HCT116 (cell line): ENCODE data around the gene MED25. TPM values are rescaled to one million over a fixed set of nuclear protein-coding genes. Genes with fewer than 3 reads are reported as not detected.

Source experiments
- ATAC-seq: fragments of 200-7000 bp; cut with Tn5 transposase; 2 replicates; pipeline ENCODE4 v1.9.1; 2020; ENCODE audit warnings: mild to moderate bottlenecking, moderate library complexity
- BruUV-seq: library from RNA; stranded (reverse); fragments of 400-500 nt; replicated peaks from 2 replicates; lab custom pipeline; 2021; lab: Mats Ljungman, UMichigan
- CTCF ChIA-PET: fragments of 300-600 bp; sonication (Branson Sonifier 250); formaldehyde crosslinking; loops from one replicate; lab custom pipeline; 2021; ENCODE audit warnings: antibody characterized with exemption; lab: Charles Lee
- POLR2A ChIA-PET: fragments of 300-600, 350-600 bp; sonication (Branson Sonifier 250); formaldehyde crosslinking; loops from one replicate; lab custom pipeline; 2021; ENCODE audit warnings: antibody characterized with exemption; lab: Charles Lee
- RAD21 ChIA-PET, 2 experiments: fragments of 300-600 bp; sonication (Branson Sonifier 250); formaldehyde crosslinking; loops; one replicate each; lab custom pipeline; 2023; ENCODE audit warnings: low total read pairs in 2 of 2; ENCODE audit not compliant: uncharacterized antibody in 2 of 2, unreplicated experiment in 2 of 2, low non-redundant PET in 1 of 2; lab: Charles Lee
- DNase-seq: peaks from one replicate; pipeline ENCODE4 v3.0.0-alpha.2; 2010; ENCODE audit warnings: low read depth, low spot score
- H2AFZ ChIP-seq: fragments of 200-600 bp; shearing (Covaris generic), sonication (generic); 2 replicates; pipeline ENCODE4 v1.6.1; 2017; ENCODE audit warnings: low read depth, mixed run types, mixed read lengths, antibody characterized with exemption, low read length; ENCODE audit not compliant: poor library complexity, severe bottlenecking
- H3K27ac ChIP-seq: 2 replicates; pipeline ENCODE4 v1.5.1; 2012; ENCODE audit warnings: low read depth, low read length
- H3K27me3 ChIP-seq: fragments of 200-600 bp; sonication (generic); 2 replicates; pipeline ENCODE4 v1.6.1; 2016; ENCODE audit warnings: mixed run types, low read length, mixed read lengths; ENCODE audit not compliant: insufficient read depth
- H3K36me3 ChIP-seq, 2 experiments: fragments of 200-500 bp in 1 of 2; fragments of 200-600 bp in 1 of 2; sonication (Bioruptor generic) in 1 of 2; sonication (generic) in 1 of 2; 2 replicates each; pipeline versions ENCODE4 v1.5.1 to v1.6.1; 2014 to 2016; ENCODE audit warnings: low read length in 2 of 2, inconsistent platforms in 1 of 2, mixed read lengths in 1 of 2, mixed run types in 1 of 2; ENCODE audit not compliant: insufficient read depth in 2 of 2, control insufficient read depth in 1 of 2
- H3K4me1 ChIP-seq, 2 experiments: fragments of 200-600 bp in 1 of 2; sonication (generic) in 1 of 2; 2 replicates each; pipeline versions ENCODE4 v1.5.1 to v1.6.1; 2012 to 2017; ENCODE audit warnings: low read length in 2 of 2, inconsistent platforms in 1 of 2, mild to moderate bottlenecking in 1 of 2, mixed read lengths in 1 of 2, mixed run types in 1 of 2, moderate library complexity in 1 of 2; ENCODE audit not compliant: insufficient read depth in 2 of 2, control insufficient read depth in 1 of 2
- H3K4me2 ChIP-seq: fragments of 200-600 bp; sonication (generic); 2 replicates; pipeline ENCODE4 v1.6.1; 2017; ENCODE audit warnings: mixed run types, low read length, mixed read lengths
- H3K4me3 ChIP-seq, 2 experiments: fragments of 200-600 bp in 1 of 2; sonication (generic) in 1 of 2; replicated peaks in 1 of 2; 2 replicates each; pipeline ENCODE4 v1.5.1; 2011 to 2016; ENCODE audit warnings: low read length in 2 of 2, control low read depth in 1 of 2, low read depth in 1 of 2, mild to moderate bottlenecking in 1 of 2, mixed read lengths in 1 of 2, mixed run types in 1 of 2
- H3K79me2 ChIP-seq: fragments of 200-600 bp; sonication (generic); 2 replicates; pipeline ENCODE4 v1.6.1; 2017; ENCODE audit warnings: mild to moderate bottlenecking, mixed run types, low read length, moderate library complexity, mixed read lengths; ENCODE audit not compliant: insufficient read depth
- H3K9ac ChIP-seq: fragments of 200-600 bp; sonication (generic); 2 replicates; pipeline ENCODE4 v1.6.1; 2016; ENCODE audit warnings: low read length, mixed read lengths
- H3K9me2 ChIP-seq: fragments of 200-600 bp; sonication (generic), shearing (Covaris generic); 2 replicates; pipeline ENCODE4 v1.6.1; 2017; ENCODE audit warnings: mixed run types, mild to moderate bottlenecking, moderate library complexity; ENCODE audit not compliant: insufficient read depth
- H3K9me3 ChIP-seq, 2 experiments: fragments of 200-500 bp in 1 of 2; fragments of 200-600 bp in 1 of 2; sonication (Bioruptor generic) in 1 of 2; sonication (generic) in 1 of 2; 2 replicates each; pipeline ENCODE4 v1.6.1; 2014 to 2017; ENCODE audit warnings: low read length in 2 of 2, mixed read lengths in 2 of 2, inconsistent platforms in 1 of 2, low read depth in 1 of 2, mild to moderate bottlenecking in 1 of 2, mixed run types in 1 of 2, moderate library complexity in 1 of 2; ENCODE audit not compliant: control insufficient read depth in 1 of 2, insufficient read depth in 1 of 2
- H4K20me1 ChIP-seq: fragments of 200-600 bp; sonication (generic), shearing (Covaris generic); 2 replicates; pipeline ENCODE4 v1.6.1; 2017; ENCODE audit warnings: mixed run types, mild to moderate bottlenecking, moderate library complexity; ENCODE audit not compliant: insufficient read depth
- CBX3 ChIP-seq: IDR thresholded peaks from 2 replicates; pipeline ENCODE4 v1.6.1; 2012; ENCODE audit warnings: low read depth
- EGR1 ChIP-seq: IDR thresholded peaks from 2 replicates; pipeline ENCODE4 v1.6.1; 2012; ENCODE audit warnings: low read depth
- TCF7L2 ChIP-seq: IDR thresholded peaks from 2 replicates; pipeline ENCODE4 v1.7.0; 2011; ENCODE audit warnings: borderline replicate concordance, inconsistent platforms; ENCODE audit not compliant: insufficient read depth, insufficient read length; ENCODE audit errors: extremely low read depth
- ZFX ChIP-seq: fragments of 450-650 bp; IDR thresholded peaks from 2 replicates; pipeline ENCODE4 v1.6.1; 2017
- intact Hi-C: fragments of 100-400 bp; cut with micrococcal nuclease; formaldehyde crosslinking; loops from 2 replicates; pipeline ENCODE4 v1.10.0; 2022
- total RNA-seq: library from RNA; stranded (reverse); gene quantifications from one replicate; pipeline ENCODE4 v1.2.1, GENCODE V29; 2021; ENCODE audit not compliant: unreplicated experiment
- TF ChIP-seq, protein P1 (sequence below), 3 experiments: fragments of 200-600 bp in 1 of 3; sonication (generic) in 1 of 3; IDR thresholded peaks in 2 of 3; conservative IDR thresholded peaks in 1 of 3; 2 replicates each; pipeline ENCODE4 v1.5.1; 2012 to 2017; ENCODE audit warnings: low read depth in 2 of 3, low read length in 2 of 3, antibody characterized with exemption in 1 of 3, borderline replicate concordance in 1 of 3, control low read depth in 1 of 3, mild to moderate bottlenecking in 1 of 3, mixed read lengths in 1 of 3, mixed run types in 1 of 3, moderate library complexity in 1 of 3; ENCODE audit not compliant: insufficient read depth in 1 of 3

The MED25 gene
- total RNA-seq, 1 experiment from 2014 or later, result 77.7 TPM

DNA sequence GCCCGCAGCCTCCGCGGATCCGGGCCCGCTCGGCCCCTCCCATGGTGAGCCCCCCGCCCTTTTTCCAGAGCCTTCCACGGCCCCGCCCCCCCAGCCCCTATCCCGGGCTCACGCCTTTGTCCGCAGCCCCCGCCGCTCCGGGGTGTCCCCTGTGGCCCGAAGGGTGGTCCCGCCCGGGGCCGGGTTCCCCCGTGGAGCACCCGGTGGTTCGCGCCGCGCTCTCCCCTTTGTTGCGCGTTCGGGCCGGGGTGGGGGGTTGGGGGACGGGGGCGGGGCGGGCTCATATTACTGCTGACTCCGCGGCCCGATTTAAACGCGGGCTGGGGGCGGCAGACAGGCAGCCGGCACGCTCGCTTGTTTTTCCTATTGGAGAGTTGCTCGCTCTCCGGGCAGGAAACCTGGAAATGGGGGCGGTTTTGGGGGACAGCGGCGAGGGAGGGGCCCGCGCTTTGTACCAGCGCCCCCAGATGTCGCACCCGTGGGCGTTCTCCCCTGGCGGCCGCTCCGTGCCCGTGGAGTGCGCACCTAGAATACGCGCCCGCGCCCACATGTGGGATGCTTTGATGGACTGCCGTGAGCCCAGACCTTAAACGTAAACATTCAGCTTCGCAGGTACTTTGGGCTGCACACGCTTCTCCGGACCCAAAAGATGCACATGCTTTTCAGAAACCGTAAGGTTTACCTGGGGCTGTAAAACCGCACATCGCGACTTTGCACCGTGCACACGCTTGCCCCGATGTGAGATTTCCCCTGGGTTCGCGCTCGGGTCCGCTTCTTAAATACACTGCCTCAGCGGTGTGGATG lies 33.6 kb downstream of the MED25 start:
- no peak for DNase-seq
- peak overlapping the region; percentile 91 for H3K27ac ChIP-seq
- no TSS peak for BruUV-seq
- H3K79me2 ChIP-seq, result peaks cover 44% of the 10 kb centered on the region
- H3K4me2 ChIP-seq, result peak overlapping the region; percentile 98
- H2AFZ ChIP-seq, result no peak overlapping the region
- RAD21 ChIA-PET, result no interaction called here
- TF ChIP-seq, protein P1, sequence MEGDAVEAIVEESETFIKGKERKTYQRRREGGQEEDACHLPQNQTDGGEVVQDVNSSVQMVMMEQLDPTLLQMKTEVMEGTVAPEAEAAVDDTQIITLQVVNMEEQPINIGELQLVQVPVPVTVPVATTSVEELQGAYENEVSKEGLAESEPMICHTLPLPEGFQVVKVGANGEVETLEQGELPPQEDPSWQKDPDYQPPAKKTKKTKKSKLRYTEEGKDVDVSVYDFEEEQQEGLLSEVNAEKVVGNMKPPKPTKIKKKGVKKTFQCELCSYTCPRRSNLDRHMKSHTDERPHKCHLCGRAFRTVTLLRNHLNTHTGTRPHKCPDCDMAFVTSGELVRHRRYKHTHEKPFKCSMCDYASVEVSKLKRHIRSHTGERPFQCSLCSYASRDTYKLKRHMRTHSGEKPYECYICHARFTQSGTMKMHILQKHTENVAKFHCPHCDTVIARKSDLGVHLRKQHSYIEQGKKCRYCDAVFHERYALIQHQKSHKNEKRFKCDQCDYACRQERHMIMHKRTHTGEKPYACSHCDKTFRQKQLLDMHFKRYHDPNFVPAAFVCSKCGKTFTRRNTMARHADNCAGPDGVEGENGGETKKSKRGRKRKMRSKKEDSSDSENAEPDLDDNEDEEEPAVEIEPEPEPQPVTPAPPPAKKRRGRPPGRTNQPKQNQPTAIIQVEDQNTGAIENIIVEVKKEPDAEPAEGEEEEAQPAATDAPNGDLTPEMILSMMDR (IDR thresholded peaks at IDR 0.05 in 2 of 3, conservative IDR thresholded peaks at IDR 0.05 in 1 of 3; ENCODE audit: borderline replicate concordance in 1 of 3, insufficient read depth in 1 of 3, low read depth in 2 of 3, low read length in 2 of 3), result no peak
- no peak for TF ChIP-seq ZFX
- TF ChIP-seq EGR1, result peak; percentile 42; the same call in 1 of the 2 replicates
- TF ChIP-seq TCF7L2, result no peak
- no peaks in the 10 kb centered on the region for H4K20me1 ChIP-seq
- peak; percentile 7 for ATAC-seq
- POLR2A ChIA-PET, result interaction anchor here (2.3 kb wide), 1 partner anchor 175 kb away, joined by 7 read pairs; the partner anchor contains the start of gene PRMT1
- CTCF ChIA-PET, result interaction anchor here (1.5 kb wide), 1 partner anchor 12 kb away, joined by 3 read pairs; no protein-coding TSS in a partner anchor
- peak overlapping the region; percentile 97 for H3K9ac ChIP-seq
- peak overlapping the region; percentile 85 to 90 for H3K4me3 ChIP-seq
- H3K9me2 ChIP-seq, result no peaks in the 10 kb centered on the region
- H3K4me1 ChIP-seq, result peaks cover 34 to 42% of the 10 kb centered on the region in 2 experiments
- H3K36me3 ChIP-seq, result peaks cover 4 to 5% of the 10 kb centered on the region in 2 experiments; a peak in 3 of 4 replicates
- no peaks in the 10 kb centered on the region for H3K9me3 ChIP-seq
- intact Hi-C loops, result no loop called here
- H3K27me3 ChIP-seq, result no peaks in the 10 kb centered on the region

DNA sequence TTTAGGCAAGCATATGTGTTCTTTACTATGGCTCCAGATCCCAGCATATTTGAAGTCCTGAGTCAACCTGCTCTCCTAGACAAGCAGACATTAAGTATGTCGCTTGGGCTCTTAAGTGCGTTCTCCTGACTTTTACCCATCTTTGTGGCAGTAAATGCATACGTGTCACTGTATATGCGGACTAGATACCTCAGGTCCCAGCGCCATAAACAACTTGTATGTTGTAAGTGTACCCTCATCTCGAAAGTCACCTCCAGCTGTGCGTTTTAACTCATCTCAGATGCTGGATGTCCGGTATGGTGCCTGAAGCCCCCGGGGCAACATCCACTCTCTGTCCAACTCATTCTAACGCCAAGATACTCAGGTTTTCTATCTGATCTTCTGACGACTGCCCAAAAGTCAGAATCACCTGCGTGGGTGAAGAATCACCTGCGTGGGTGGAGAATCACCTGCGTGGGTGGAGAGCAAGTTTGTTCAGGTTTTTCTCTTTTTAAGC lies 34.6 kb downstream of the MED25 start:
- Histone ChIP-seq H3K4me3 (peak overlapping the region; percentile 85 to 90), H3K27me3 (no peaks in the 10 kb centered on the region), H3K4me2 (peak overlapping the region; percentile 98), H3K9ac (peak overlapping the region; percentile 97; the same call in 1 of the 2 replicates), H2AFZ (no peak overlapping the region), H3K79me2 (peaks cover 44% of the 10 kb centered on the region), H3K27ac (peak overlapping the region; percentile 91), H3K9me2 (no peaks in the 10 kb centered on the region), H3K9me3 (no peaks in the 10 kb centered on the region), H3K4me1 (peaks cover 32 to 40% of the 10 kb centered on the region in 2 experiments), H3K36me3 (peaks cover 5 to 6% of the 10 kb centered on the region in 2 experiments; a peak in 3 of 4 replicates), H4K20me1 (no peaks in the 10 kb centered on the region)
- CTCF ChIA-PET, result no interaction called here
- ATAC-seq (no peak), DNase-seq (no peak)
- POLR2A ChIA-PET, result no interaction called here
- RAD21 ChIA-PET, result no interaction called here
- no peak for TF ChIP-seq ZFX
- no peak for TF ChIP-seq CBX3
- intact Hi-C loops, result no loop called here
- BruUV-seq, result TSS peak; percentile 72
